Mucosa of stomach (tissue), 1 donor: ENCODE results near the gene NPAT.

ENCODE experiments used
- H3K27me3 ChIP-seq: one replicate; pipeline ENCODE4 v1.7.0; 2013; ENCODE audit warnings: mild to moderate bottlenecking, low read length; ENCODE audit not compliant: control insufficient read depth, insufficient read depth
- H3K36me3 ChIP-seq: one replicate; pipeline ENCODE4 v1.7.0; 2013; ENCODE audit warnings: low read length; ENCODE audit not compliant: control insufficient read depth, insufficient read depth
- H3K4me1 ChIP-seq: one replicate; pipeline ENCODE4 v1.7.0; 2013; ENCODE audit warnings: mild to moderate bottlenecking, low read length; ENCODE audit not compliant: control insufficient read depth, insufficient read depth
- H3K4me3 ChIP-seq: one replicate; pipeline ENCODE4 v1.7.0; 2013; ENCODE audit warnings: low read length
- H3K9ac ChIP-seq: one replicate; pipeline ENCODE4 v1.7.0; 2013; ENCODE audit warnings: mild to moderate bottlenecking, low read length, moderate library complexity
- H3K9me3 ChIP-seq: one replicate; pipeline ENCODE4 v1.7.0; 2013; ENCODE audit warnings: mild to moderate bottlenecking, low read length, moderate library complexity; ENCODE audit not compliant: control insufficient read depth
- donor health status: Pancreatic carcinoma.

NPAT gene

GRCh38 chr11:108111126-108111525 lies 111.3 kb downstream of the NPAT start:
- Histone ChIP-seq H3K4me1 (peaks cover 11% of the 10 kb centered on the region), H3K4me3 (no peak overlapping the region)

More at GRCh38 chr11:108111126-108111525, 111.3 kb downstream of the NPAT start:
- Histone ChIP-seq H3K27me3 (no peaks in the 10 kb centered on the region), H3K36me3 (no peaks in the 10 kb centered on the region), H3K9me3 (no peaks in the 10 kb centered on the region), H3K9ac (no peak overlapping the region)
